BE2C (cell line): ENCODE data around the gene PRSS56.

ENCODE experiments used
- DNase-seq: peaks from one replicate; pipeline ENCODE4 v3.0.0-alpha.2; 2020
- H3K27me3 ChIP-seq: fragments of 250-450 bp; sonication (Bioruptor Pico); 2 replicates; pipeline ENCODE4 v1.5.1; 2020; ENCODE audit warnings: mild to moderate bottlenecking
- H3K36me3 ChIP-seq: fragments of 250-450 bp; sonication (Bioruptor Pico); 2 replicates; pipeline ENCODE4 v1.5.1; 2020; ENCODE audit warnings: mild to moderate bottlenecking
- H3K4me1 ChIP-seq: fragments of 250-450 bp; sonication (Bioruptor Pico); 2 replicates; pipeline ENCODE4 v1.5.1; 2020
- H3K4me3 ChIP-seq: 2 replicates; pipeline ENCODE4 v1.5.1; 2011; ENCODE audit warnings: low read depth, low read length
- H3K9me3 ChIP-seq: fragments of 250-450 bp; sonication (Bioruptor Pico); 2 replicates; pipeline ENCODE4 v1.5.1; 2020
- CTCF ChIP-seq: IDR thresholded peaks from 2 replicates; pipeline ENCODE4 v1.5.1; 2012; ENCODE audit warnings: mild to moderate bottlenecking, low read depth, low read length

The PRSS56 gene

DNA sequence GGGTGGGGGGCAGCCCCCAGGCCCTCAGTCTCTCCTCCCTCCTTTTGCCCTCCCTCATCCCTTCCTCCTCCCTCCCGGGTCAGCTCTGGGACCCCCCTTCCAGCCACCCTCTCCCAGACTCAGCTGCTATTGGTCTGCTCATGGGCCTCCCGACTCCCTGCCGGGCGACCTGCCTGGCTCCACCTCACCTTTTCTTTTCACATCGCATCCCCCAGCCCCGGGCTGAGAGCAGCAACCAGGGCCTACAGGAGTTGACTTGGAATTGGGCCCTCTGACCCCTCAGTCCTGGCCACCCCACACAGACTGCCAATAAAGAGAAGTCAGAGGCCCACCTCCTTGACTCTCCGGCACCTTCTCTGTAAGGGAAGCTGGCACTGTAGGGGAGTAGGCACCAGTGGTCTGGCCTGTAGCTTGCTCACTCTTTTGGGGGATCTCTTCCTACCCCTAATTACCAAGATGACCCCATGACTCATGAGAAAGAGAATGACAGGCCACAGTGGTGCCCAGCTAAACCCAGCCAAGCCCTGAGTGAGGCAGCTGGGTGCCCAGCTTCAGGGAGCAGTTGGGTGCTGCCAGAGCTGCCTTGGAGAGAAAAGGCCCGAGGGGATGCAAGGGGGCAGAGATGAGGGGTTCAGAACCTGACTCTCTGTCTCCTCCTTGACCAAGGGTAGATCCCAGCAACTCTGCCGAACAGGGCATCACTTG lies 30.5 kb upstream of the PRSS56 start:
- TF ChIP-seq CTCF, result no peak
- Histone ChIP-seq H3K9me3 (no peaks in the 10 kb centered on the region), H3K4me3 (no peak overlapping the region), H3K36me3 (no peaks in the 10 kb centered on the region), H3K4me1 (no peaks in the 10 kb centered on the region), H3K27me3 (peaks cover 43% of the 10 kb centered on the region)
- no peak for DNase-seq

DNA sequence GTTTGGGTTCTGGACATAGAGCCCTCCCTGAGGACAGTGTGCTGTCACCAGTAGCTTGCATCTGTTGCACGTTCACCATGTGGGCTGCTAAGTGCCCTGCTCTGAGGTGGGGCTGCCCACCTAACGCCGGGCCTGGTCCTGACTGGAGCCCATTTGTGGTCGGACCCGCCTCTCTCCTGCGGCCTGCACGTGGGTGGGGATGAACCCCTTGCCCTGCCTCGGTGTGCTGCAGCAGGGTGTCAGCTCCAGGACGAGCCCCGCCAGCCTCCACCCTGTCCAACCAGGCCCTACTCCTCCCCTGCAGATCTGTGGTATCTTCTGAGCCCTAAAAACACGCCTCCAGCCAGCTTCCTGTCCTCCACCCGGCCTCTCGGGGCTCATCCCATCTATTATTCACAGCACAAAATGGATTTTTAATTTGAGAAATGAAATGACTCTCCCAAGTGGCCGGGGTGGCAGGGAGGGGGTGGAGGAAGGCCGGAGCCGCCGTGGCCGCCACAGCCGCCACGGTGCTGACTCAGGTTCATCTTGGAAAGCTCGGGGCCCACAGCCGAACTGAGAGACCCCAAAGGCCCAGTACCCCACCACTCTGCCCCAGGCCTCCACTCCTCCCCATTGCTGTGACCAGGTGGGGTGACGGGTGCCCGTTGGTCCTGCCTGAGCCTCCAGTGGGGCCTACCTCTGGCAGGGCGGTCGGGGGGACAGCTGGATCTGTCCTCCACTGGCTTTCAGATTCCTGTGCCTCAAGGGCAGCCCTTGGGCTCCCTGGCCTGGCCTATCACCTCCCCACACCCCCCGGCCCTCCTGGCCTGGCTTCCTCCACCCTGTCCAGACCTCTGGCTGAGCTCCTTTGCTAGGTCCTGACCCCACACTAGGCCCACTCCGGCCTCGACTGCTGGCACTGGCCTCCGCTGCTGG lies 29.7 kb upstream of the PRSS56 start:
- Histone ChIP-seq H3K27me3 (peaks cover 35% of the 10 kb centered on the region), H3K4me1 (no peaks in the 10 kb centered on the region), H3K36me3 (no peaks in the 10 kb centered on the region), H3K9me3 (no peaks in the 10 kb centered on the region), H3K4me3 (no peak overlapping the region)
- peak; percentile 4 for DNase-seq
- TF ChIP-seq CTCF, result no peak

- DNase-seq, result peak; percentile 8
- H3K27me3 ChIP-seq, result peaks cover 27% of the 10 kb centered on the region
- H3K36me3 ChIP-seq, result no peaks in the 10 kb centered on the region
- H3K4me3 ChIP-seq, result no peak overlapping the region
- TF ChIP-seq CTCF, result no peak
- no peaks in the 10 kb centered on the region for H3K4me1 ChIP-seq
- no peaks in the 10 kb centered on the region for H3K9me3 ChIP-seq
Observed at GRCh38 chr2:232491139-232491780, 28.9 kb upstream of the PRSS56 start.

DNA sequence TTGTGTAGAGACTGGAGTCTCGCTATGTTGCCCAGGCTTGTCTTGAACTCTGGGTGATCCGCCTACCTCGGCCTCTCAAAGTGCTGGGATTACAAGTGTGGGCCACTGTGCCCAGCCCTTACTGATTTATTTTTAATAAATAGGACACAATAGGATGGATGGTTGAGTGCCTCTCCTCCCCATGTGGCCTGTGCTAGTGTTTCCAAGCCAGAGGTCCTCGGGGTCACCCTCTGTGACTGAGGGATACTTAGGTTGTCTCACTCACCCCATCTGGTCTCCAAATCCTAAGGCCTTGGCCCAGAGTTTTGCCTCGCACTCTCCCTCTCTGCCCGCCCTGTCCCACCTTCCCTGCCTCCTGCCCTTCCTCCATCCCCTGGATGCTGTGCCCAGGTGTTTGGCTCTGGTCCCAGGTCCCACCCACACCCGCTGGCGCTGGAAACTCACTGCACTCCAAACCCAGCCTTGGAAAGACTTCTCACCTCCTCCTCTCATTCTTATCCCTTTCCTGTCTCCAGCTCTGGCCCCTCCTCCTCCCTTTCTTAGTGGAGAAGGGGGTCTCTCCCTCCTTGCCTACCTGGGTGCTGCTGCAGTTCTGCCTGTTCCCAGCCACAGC lies 27.8 kb upstream of the PRSS56 start:
- no peaks in the 10 kb centered on the region for H3K36me3 ChIP-seq
- no peaks in the 10 kb centered on the region for H3K4me1 ChIP-seq
- H3K27me3 ChIP-seq, result peaks cover 16% of the 10 kb centered on the region
- no peak for DNase-seq
- H3K4me3 ChIP-seq, result no peak overlapping the region
- no peak for TF ChIP-seq CTCF
- no peaks in the 10 kb centered on the region for H3K9me3 ChIP-seq

GRCh38 chr2:232492963-232493700 lies 27.1 kb upstream of the PRSS56 start:
- DNase-seq, result peak; percentile 7
- Histone ChIP-seq H3K36me3 (no peaks in the 10 kb centered on the region), H3K4me1 (no peaks in the 10 kb centered on the region), H3K27me3 (peaks cover 8% of the 10 kb centered on the region), H3K4me3 (no peak overlapping the region), H3K9me3 (no peaks in the 10 kb centered on the region)
- TF ChIP-seq CTCF, result no peak
